HUES48 (cell line): ENCODE data around the gene MIDN.

Source experiments
- H3K27ac ChIP-seq: one replicate; pipeline ENCODE4 v1.7.0; 2013; ENCODE audit warnings: low read depth, low read length, inconsistent platforms
- H3K27me3 ChIP-seq: 2 replicates; pipeline ENCODE4 v1.6.1; 2013; ENCODE audit warnings: mild to moderate bottlenecking, low read length; ENCODE audit not compliant: control insufficient read depth, insufficient read depth
- H3K36me3 ChIP-seq: 2 replicates; pipeline ENCODE4 v1.6.1; 2013; ENCODE audit warnings: low read length; ENCODE audit not compliant: control insufficient read depth, insufficient read depth
- H3K4me1 ChIP-seq: 2 replicates; pipeline ENCODE4 v1.6.1; 2013; ENCODE audit warnings: mild to moderate bottlenecking, low read length; ENCODE audit not compliant: control insufficient read depth, insufficient read depth
- H3K4me3 ChIP-seq: 2 replicates; pipeline ENCODE4 v1.5.1; 2013; ENCODE audit warnings: mild to moderate bottlenecking, low read depth, low read length
- H3K9ac ChIP-seq: 2 replicates; pipeline ENCODE4 v1.6.1; 2013; ENCODE audit warnings: mild to moderate bottlenecking, low read depth, low read length, moderate library complexity
- H3K9me3 ChIP-seq: 2 replicates; pipeline ENCODE4 v1.6.1; 2013; ENCODE audit warnings: low read length; ENCODE audit not compliant: control insufficient read depth, insufficient read depth

Gene MIDN

GRCh38 chr19:1277061-1277460 is 28.7 kb downstream of the MIDN start:
- no peaks in the 10 kb centered on the region for H3K27me3 ChIP-seq
- no peak overlapping the region for H3K4me3 ChIP-seq

DNA sequence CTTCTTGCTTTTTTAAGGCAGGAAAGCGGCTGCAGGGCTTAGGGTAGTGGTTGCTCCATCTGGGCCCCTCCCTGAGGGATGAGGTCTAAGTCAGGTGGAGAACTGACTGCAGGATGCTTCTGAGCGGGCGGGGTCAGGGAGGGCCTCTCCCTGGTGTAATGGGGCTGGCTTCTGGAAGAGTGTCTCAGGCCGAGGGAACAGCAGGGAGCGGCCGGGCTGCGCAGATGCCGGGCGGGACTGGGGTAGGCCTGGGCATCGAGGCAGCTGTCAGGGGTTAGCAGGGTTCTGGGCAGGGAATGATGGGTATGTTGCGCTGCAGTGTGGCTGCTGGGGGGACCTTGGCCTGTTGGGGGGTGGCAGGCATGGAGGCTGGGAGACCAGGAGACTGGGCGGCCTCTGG is 29.7 kb downstream of the MIDN start:
- peaks cover 35% of the 10 kb centered on the region for H3K36me3 ChIP-seq
- no peaks in the 10 kb centered on the region for H3K9me3 ChIP-seq
- H3K4me3 ChIP-seq: no peak overlapping the region
- H3K4me1 ChIP-seq: peaks cover 4% of the 10 kb centered on the region; the same call in 1 of the 2 replicates
- H3K9ac ChIP-seq: no peak overlapping the region
- no peak overlapping the region for H3K27ac ChIP-seq
- no peaks in the 10 kb centered on the region for H3K27me3 ChIP-seq

More at GRCh38 chr19:1277061-1277460, 28.7 kb downstream of the MIDN start:
- H3K9me3 ChIP-seq: no peaks in the 10 kb centered on the region
- H3K9ac ChIP-seq: no peak overlapping the region
- peaks cover 46% of the 10 kb centered on the region for H3K36me3 ChIP-seq
- no peak overlapping the region for H3K27ac ChIP-seq
- peaks cover 4% of the 10 kb centered on the region; the same call in 1 of the 2 replicates for H3K4me1 ChIP-seq

GRCh38 chr19:1278713-1279660 is 30.6 kb downstream of the MIDN start:
- Histone ChIP-seq H3K4me3 (no peak overlapping the region), H3K36me3 (peaks cover 26% of the 10 kb centered on the region), H3K4me1 (peaks cover 4% of the 10 kb centered on the region; the same call in 1 of the 2 replicates)

DNA sequence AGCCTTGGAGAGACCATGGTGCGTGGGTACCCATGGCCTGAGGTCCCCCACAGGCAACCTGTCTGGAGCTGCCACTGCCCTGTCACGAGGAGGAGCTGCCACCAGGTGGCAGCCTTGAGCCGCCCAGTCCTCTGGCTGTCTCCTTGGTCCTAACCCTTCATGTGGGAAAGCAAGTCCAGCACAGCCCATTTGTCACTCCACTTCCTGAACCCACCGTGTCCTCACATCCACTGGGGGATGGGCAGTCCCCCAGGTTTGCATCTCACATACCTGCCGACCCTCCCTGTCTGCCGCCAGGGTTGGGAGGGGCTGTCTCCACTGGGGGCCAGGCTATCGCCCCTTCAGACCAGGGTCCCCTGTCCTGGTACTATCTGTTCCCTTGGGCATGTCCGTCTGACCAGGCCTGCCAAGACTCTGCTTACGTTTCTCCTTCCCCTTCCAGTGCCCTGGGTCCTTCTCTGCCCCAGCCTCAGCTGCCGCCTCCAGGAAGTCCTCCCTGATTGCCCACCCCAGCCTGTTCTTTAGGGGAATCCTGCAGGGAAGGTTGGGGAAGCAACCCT is 31.5 kb downstream of the MIDN start:
- Histone ChIP-seq H3K9me3 (no peaks in the 10 kb centered on the region), H3K4me1 (no peaks in the 10 kb centered on the region), H3K36me3 (peaks cover 18% of the 10 kb centered on the region), H3K27me3 (no peaks in the 10 kb centered on the region), H3K27ac (no peak overlapping the region), H3K4me3 (no peak overlapping the region), H3K9ac (no peak overlapping the region)

More at GRCh38 chr19:1278713-1279660, 30.6 kb downstream of the MIDN start:
- Histone ChIP-seq H3K9ac (no peak overlapping the region), H3K27me3 (no peaks in the 10 kb centered on the region), H3K9me3 (no peaks in the 10 kb centered on the region), H3K27ac (no peak overlapping the region)

DNA sequence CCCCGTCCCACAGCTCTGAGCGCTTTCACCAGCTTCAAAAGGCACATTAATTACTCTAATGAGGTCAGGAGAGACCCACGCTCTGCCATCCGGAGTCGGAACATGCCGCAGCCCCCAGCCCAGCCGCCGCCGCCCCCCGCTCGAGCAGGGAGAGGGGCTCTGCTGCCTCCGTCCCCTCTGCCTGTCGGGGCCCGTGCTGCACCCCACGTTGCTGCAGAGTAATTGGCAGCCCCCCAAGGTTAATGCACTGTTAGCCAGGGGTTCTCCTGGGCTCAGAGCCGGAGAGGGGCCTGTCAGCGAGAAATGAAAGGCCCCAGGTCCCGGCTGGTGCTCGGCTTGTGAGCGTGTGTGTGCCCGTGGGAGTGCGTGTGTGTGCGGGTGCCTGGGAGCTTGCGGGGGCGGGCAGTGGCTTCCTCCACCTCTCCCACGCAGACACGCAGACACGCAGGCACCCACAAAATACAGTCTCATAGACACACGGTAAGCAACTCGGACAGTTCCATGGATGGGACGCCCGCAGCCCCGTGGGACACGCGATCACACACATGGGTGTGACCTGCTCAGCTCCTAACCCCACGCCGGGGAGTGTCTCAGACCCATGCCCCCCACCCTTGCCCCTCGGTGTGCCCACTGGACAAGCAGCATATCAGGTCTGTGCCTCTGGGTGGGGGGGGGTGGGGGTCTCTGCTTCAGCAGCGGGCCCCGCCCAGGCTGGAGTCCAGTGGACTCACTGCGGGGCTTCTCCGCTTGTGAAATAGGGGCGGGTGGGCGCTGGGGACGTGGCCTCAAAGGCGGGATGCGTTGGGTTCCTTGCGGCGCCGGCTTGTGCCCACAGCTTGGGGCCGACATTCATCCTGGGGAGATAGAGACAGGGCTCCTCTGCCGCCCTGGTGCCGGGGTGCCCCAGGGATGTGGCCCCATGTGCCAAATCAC is 32.5 kb downstream of the MIDN start:
- Histone ChIP-seq H3K4me3 (no peak overlapping the region), H3K27ac (no peak overlapping the region), H3K27me3 (no peaks in the 10 kb centered on the region; the same call in 1 of the 2 replicates), H3K36me3 (peaks cover 17% of the 10 kb centered on the region), H3K9me3 (no peaks in the 10 kb centered on the region), H3K4me1 (no peaks in the 10 kb centered on the region), H3K9ac (no peak overlapping the region)

- peaks cover 17% of the 10 kb centered on the region for H3K36me3 ChIP-seq
- H3K9ac ChIP-seq: no peak overlapping the region
- no peaks in the 10 kb centered on the region; the same call in 1 of the 2 replicates for H3K27me3 ChIP-seq
Observed at GRCh38 chr19:1281569-1282287, 33.3 kb downstream of the MIDN start.

DNA sequence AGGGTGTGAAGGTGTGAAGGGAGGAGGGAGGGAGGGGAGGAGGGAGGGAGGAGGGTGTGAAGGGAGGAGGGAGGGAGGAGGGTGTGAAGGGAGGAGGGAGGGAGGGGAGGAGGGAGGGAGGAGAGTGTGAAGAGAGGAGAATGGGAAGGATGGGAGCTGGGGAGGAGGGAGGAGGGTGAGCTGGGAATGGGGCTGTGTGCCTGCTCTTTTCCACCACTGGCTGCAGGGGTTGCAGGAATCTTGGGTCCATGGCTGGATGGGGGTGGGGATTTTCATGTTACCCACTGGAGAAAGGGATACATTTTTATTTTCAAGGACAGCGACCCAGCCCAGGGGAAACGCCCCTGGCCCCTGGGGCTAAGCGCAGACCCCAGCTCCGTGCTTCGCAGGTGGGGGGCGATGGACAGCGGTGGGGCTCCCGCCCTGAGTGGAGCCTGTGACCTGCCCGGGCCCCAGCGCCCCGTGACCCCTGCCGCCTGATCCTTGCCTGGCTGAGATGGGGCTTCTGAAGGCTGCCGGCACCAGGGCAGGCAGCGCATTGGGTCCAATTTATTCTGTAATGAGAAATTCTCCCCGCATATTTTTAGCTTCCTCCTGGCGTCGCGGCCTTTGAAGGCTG is 34.3 kb downstream of the MIDN start:
- H3K4me1 ChIP-seq: no peaks in the 10 kb centered on the region
- no peak overlapping the region for H3K9ac ChIP-seq
- no peaks in the 10 kb centered on the region; the same call in 1 of the 2 replicates for H3K27me3 ChIP-seq
- H3K27ac ChIP-seq: no peak overlapping the region
- no peak overlapping the region for H3K4me3 ChIP-seq
- H3K36me3 ChIP-seq: peaks cover 11% of the 10 kb centered on the region
- no peaks in the 10 kb centered on the region for H3K9me3 ChIP-seq

More at GRCh38 chr19:1281569-1282287, 33.3 kb downstream of the MIDN start:
- H3K4me1 ChIP-seq: no peaks in the 10 kb centered on the region
- H3K9me3 ChIP-seq: no peaks in the 10 kb centered on the region
- no peak overlapping the region for H3K27ac ChIP-seq
- H3K4me3 ChIP-seq: no peak overlapping the region

DNA sequence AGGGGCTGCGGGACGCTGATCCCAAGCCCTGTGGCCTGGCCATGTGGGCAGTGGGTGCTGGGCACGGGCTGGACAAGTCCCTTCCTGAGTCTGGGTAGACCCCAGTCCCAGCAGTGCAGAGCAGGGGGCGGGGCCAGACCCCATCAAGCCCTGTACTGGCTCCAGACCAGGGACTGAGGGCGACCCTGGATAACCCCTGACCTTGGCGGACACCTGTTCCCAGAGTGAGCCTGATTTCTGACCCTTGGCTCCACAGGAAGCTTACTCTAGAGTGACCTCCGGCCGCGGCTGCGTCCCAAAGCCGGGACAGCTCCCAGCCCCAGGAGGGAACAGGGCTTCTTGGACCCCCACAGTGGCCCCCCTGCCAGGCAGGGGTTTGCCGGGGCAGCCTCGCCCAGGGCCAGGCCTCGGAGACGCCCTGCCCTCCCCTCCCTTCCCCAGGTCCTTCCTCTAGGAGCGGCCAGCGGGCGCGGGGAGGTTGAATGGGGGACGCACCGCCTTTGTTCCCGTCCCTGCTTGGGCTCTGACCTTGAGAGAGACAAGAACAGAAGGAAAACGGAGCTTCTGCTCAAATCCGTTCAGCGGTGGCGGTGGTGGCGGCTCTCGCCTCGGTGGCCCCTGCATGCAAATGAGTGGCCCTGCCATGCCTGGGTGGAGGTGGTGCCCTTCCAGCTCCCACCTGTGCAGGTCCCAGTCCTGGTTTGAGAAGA is 35.0 kb downstream of the MIDN start:
- no peaks in the 10 kb centered on the region for H3K4me1 ChIP-seq
- no peaks in the 10 kb centered on the region for H3K9me3 ChIP-seq
- H3K9ac ChIP-seq: no peak overlapping the region
- no peaks in the 10 kb centered on the region; the same call in 1 of the 2 replicates for H3K27me3 ChIP-seq
- H3K4me3 ChIP-seq: no peak overlapping the region
- no peak overlapping the region for H3K27ac ChIP-seq
- peaks cover 11% of the 10 kb centered on the region for H3K36me3 ChIP-seq

DNA sequence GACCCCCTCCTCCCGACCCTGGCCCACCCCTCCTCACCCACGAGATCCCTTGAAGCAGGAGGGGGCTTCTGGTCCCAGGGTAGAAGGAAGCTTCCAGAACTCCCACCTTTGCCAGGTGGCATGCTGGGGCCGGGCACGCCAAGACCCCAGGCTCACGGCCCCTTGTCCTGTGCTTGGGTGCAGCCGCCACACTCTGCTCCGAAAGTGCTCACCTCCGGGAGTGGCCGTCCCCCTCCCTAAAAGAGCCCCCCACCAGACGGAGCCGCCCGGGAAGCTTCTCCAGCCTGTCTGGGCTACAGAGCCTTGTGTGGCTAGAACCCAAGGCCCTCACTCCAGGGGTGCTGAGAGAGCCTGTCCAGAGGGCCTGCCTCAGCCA is 35.5 kb downstream of the MIDN start:
- no peaks in the 10 kb centered on the region for H3K9me3 ChIP-seq
- H3K27ac ChIP-seq: no peak overlapping the region
- H3K4me1 ChIP-seq: no peaks in the 10 kb centered on the region
- no peaks in the 10 kb centered on the region; the same call in 1 of the 2 replicates for H3K27me3 ChIP-seq
- H3K36me3 ChIP-seq: peaks cover 7% of the 10 kb centered on the region
- no peak overlapping the region for H3K9ac ChIP-seq
- H3K4me3 ChIP-seq: no peak overlapping the region
